GM12874 (cell line): ENCODE data around the gene PYGM.

Experiments
- CTCF ChIP-seq: IDR thresholded peaks from 2 replicates; pipeline ENCODE4 v1.5.1; 2011; ENCODE audit warnings: low read depth, mild to moderate bottlenecking, control low read depth, low read length, moderate library complexity; ENCODE audit not compliant: insufficient read depth

PYGM gene

GRCh38 chr11:64796047-64796756, 36.4 kb upstream of the PYGM start:
- TF ChIP-seq CTCF: no peak

GRCh38 chr11:64794526-64794925, 34.8 kb upstream of the PYGM start:
- no peak for TF ChIP-seq CTCF

GRCh38 chr11:64793271-64794160, 33.7 kb upstream of the PYGM start:
- no peak for TF ChIP-seq CTCF

GRCh38 chr11:64792482-64792881, 32.7 kb upstream of the PYGM start:
- TF ChIP-seq CTCF: no peak

GRCh38 chr11:64791781-64792291, 32.1 kb upstream of the PYGM start:
- no peak for TF ChIP-seq CTCF

- TF ChIP-seq CTCF: no peak
Measured at GRCh38 chr11:64790205-64791095, 30.7 kb upstream of the PYGM start.
